ENCODE results near the gene PDSS2. TPM values are rescaled to one million over a fixed set of nuclear protein-coding genes. Genes with fewer than 3 reads are reported as not detected.
"Not testable (repeated sequence)": the region's sequence is repeated elsewhere in the genome, so short reads cannot be mapped to it uniquely, and the experiment has no call there.

PDSS2 gene
- total RNA-seq, 1 experiment from 2014 or later: 14.8 TPM

- no peak for TF ChIP-seq CTCF (IDR thresholded peaks at IDR 0.05; ENCODE audit: unreplicated experiment)
- peaks cover 7% of the 10 kb centered on the region for H3K4me1 Mint-ChIP-seq (ENCODE audit: low read depth, unreplicated experiment)
- no peaks in the 10 kb centered on the region for H3K36me3 Mint-ChIP-seq (ENCODE audit: insufficient read depth, unreplicated experiment)
- peak overlapping the region; percentile 50 for H3K27ac Mint-ChIP-seq (ENCODE audit: unreplicated experiment)
- H3K27me3 Mint-ChIP-seq (ENCODE audit: unreplicated experiment): no peaks in the 10 kb centered on the region
- CTCF ChIA-PET: no interaction called here
- no peak overlapping the region for H3K4me3 Mint-ChIP-seq (ENCODE audit: low read depth, unreplicated experiment)
- DNase-seq: no peak
- H3K9me3 Mint-ChIP-seq (ENCODE audit: low read depth, unreplicated experiment): no peaks in the 10 kb centered on the region
- BruUV-seq (replicated peaks): no TSS peak
- intact Hi-C loops (cut with micrococcal nuclease; ENCODE audit: unreplicated experiment): no loop called here
Observed at GRCh38 chr6:107144014-107144413, 315.4 kb downstream of the PDSS2 start.

GRCh38 chr6:107140581-107140980 lies 318.8 kb downstream of the PDSS2 start:
- no peak for DNase-seq
- Mint-ChIP-seq H3K9me3 (ENCODE audit: low read depth, unreplicated experiment) (no peaks in the 10 kb centered on the region), H3K36me3 (ENCODE audit: insufficient read depth, unreplicated experiment) (no peaks in the 10 kb centered on the region), H3K27me3 (ENCODE audit: unreplicated experiment) (no peaks in the 10 kb centered on the region), H3K4me1 (ENCODE audit: low read depth, unreplicated experiment) (peaks cover 7% of the 10 kb centered on the region), H3K27ac (ENCODE audit: unreplicated experiment) (no peak overlapping the region), H3K4me3 (ENCODE audit: low read depth, unreplicated experiment) (no peak overlapping the region)
- intact Hi-C loops (cut with micrococcal nuclease; ENCODE audit: unreplicated experiment): no loop called here
- TF ChIP-seq CTCF (IDR thresholded peaks at IDR 0.05; ENCODE audit: unreplicated experiment): no peak
- CTCF ChIA-PET: interaction anchor here (0.7 kb wide), 1 partner anchor 100 kb away, joined by 3 read pairs; no protein-coding TSS in a partner anchor
- BruUV-seq (replicated peaks): no TSS peak

- H3K36me3 Mint-ChIP-seq (ENCODE audit: insufficient read depth, unreplicated experiment); intact Hi-C loops (cut with micrococcal nuclease; ENCODE audit: unreplicated experiment); BruUV-seq (replicated peaks); DNase-seq; H3K27me3 Mint-ChIP-seq (ENCODE audit: unreplicated experiment); H3K4me1 Mint-ChIP-seq (ENCODE audit: low read depth, unreplicated experiment); H3K27ac Mint-ChIP-seq (ENCODE audit: unreplicated experiment); H3K4me3 Mint-ChIP-seq (ENCODE audit: low read depth, unreplicated experiment); H3K9me3 Mint-ChIP-seq (ENCODE audit: low read depth, unreplicated experiment); CTCF ChIA-PET: not testable (repeated sequence)
Observed at GRCh38 chr6:107136324-107136723, 323.0 kb downstream of the PDSS2 start.

- CTCF ChIA-PET; BruUV-seq (replicated peaks); intact Hi-C loops (cut with micrococcal nuclease; ENCODE audit: unreplicated experiment); H3K27me3 Mint-ChIP-seq (ENCODE audit: unreplicated experiment); H3K9me3 Mint-ChIP-seq (ENCODE audit: low read depth, unreplicated experiment); H3K4me1 Mint-ChIP-seq (ENCODE audit: low read depth, unreplicated experiment); DNase-seq; H3K27ac Mint-ChIP-seq (ENCODE audit: unreplicated experiment); H3K4me3 Mint-ChIP-seq (ENCODE audit: low read depth, unreplicated experiment); H3K36me3 Mint-ChIP-seq (ENCODE audit: insufficient read depth, unreplicated experiment): not testable (repeated sequence)
Observed at GRCh38 chr6:107135048-107135680, 324.2 kb downstream of the PDSS2 start.

GRCh38 chr6:107132330-107132954 lies 326.9 kb downstream of the PDSS2 start:
- Mint-ChIP-seq H3K27ac (ENCODE audit: unreplicated experiment) (no peak overlapping the region), H3K4me3 (ENCODE audit: low read depth, unreplicated experiment) (no peak overlapping the region), H3K9me3 (ENCODE audit: low read depth, unreplicated experiment) (no peaks in the 10 kb centered on the region), H3K27me3 (ENCODE audit: unreplicated experiment) (no peaks in the 10 kb centered on the region), H3K36me3 (ENCODE audit: insufficient read depth, unreplicated experiment) (no peaks in the 10 kb centered on the region), H3K4me1 (ENCODE audit: low read depth, unreplicated experiment) (peaks cover 11% of the 10 kb centered on the region)
- DNase-seq: peak; percentile 57
- BruUV-seq (replicated peaks): no TSS peak
- TF ChIP-seq CTCF (IDR thresholded peaks at IDR 0.05; ENCODE audit: unreplicated experiment): peak; percentile 52
- CTCF ChIA-PET: interaction anchor here (0.6 to 1.0 kb wide), 2 partner anchors 42 to 47 kb away, joined by 3 read pairs; no protein-coding TSS in a partner anchor
- intact Hi-C loops (cut with micrococcal nuclease; ENCODE audit: unreplicated experiment): no loop called here
